C4-2B (cell line): ENCODE measurements around the gene C10orf67.

Source experiments
- H3K27ac ChIP-seq: fragments of 450-650 bp; 2 replicates; pipeline ENCODE4 v1.5.1; 2017
- CTCF ChIP-seq: fragments of 450-650 bp; conservative IDR thresholded peaks from 2 replicates; pipeline ENCODE4 v1.5.1; 2017; ENCODE audit warnings: mild to moderate bottlenecking
- ZFX ChIP-seq: fragments of 450-650 bp; IDR thresholded peaks from 2 replicates; pipeline ENCODE4 v1.6.1; 2017

Gene C10orf67

GRCh38 chr10:23331567-23332301 lies 12.9 kb downstream of the C10orf67 start:
- H3K27ac ChIP-seq, result no peak overlapping the region
- no peak for TF ChIP-seq ZFX
- no peak for TF ChIP-seq CTCF

GRCh38 chr10:23330948-23331347 lies 13.6 kb downstream of the C10orf67 start:
- no peak overlapping the region for H3K27ac ChIP-seq
- TF ChIP-seq CTCF, result no peak
- no peak for TF ChIP-seq ZFX

- TF ChIP-seq CTCF (no peak), ZFX (no peak)
- no peak overlapping the region for H3K27ac ChIP-seq
Measured at GRCh38 chr10:23326544-23327307, 17.9 kb downstream of the C10orf67 start.

GRCh38 chr10:23325132-23325531 lies 19.5 kb downstream of the C10orf67 start:
- no peak overlapping the region for H3K27ac ChIP-seq
- TF ChIP-seq ZFX (no peak), CTCF (no peak)

- no peak overlapping the region for H3K27ac ChIP-seq
- TF ChIP-seq ZFX (no peak), CTCF (no peak)
Measured at GRCh38 chr10:23324351-23324750, 20.2 kb downstream of the C10orf67 start.

GRCh38 chr10:23322082-23322481 lies 22.5 kb downstream of the C10orf67 start:
- TF ChIP-seq ZFX, result no peak
- no peak overlapping the region for H3K27ac ChIP-seq

- no peak overlapping the region for H3K27ac ChIP-seq
- TF ChIP-seq CTCF (no peak), ZFX (no peak)
Measured at GRCh38 chr10:23319835-23320234, 24.8 kb downstream of the C10orf67 start.

GRCh38 chr10:23318359-23318758 lies 26.2 kb downstream of the C10orf67 start:
- no peak for TF ChIP-seq CTCF
- no peak for TF ChIP-seq ZFX
- no peak overlapping the region for H3K27ac ChIP-seq
